ENCODE measurements around the gene LEFTY1. TPM values are rescaled to one million over a fixed set of nuclear protein-coding genes. Genes with fewer than 3 reads are reported as not detected.

Gene LEFTY1
- polyA plus RNA-seq, 1 donor, result 0.57 TPM

GRCh38 chr1:225915538-225915991 lies 26.6 kb upstream of the LEFTY1 start:
- no peak for DNase-seq (ENCODE audit: low read depth)

GRCh38 chr1:225914947-225915346 lies 26.0 kb upstream of the LEFTY1 start:
- DNase-seq (ENCODE audit: low read depth), result no peak

GRCh38 chr1:225914391-225914790 lies 25.4 kb upstream of the LEFTY1 start:
- DNase-seq (ENCODE audit: low read depth), result no peak

- no peak for DNase-seq (ENCODE audit: low read depth)
These were observed 22.5 kb upstream of the LEFTY1 start for GRCh38 chr1:225911191-225912130.

- no peak for DNase-seq (ENCODE audit: low read depth)
These were observed 20.5 kb upstream of the LEFTY1 start for GRCh38 chr1:225909477-225909876.

- DNase-seq (ENCODE audit: low read depth), result no peak
These were observed 19.8 kb upstream of the LEFTY1 start for GRCh38 chr1:225908773-225909172.

- no peak for DNase-seq (ENCODE audit: low read depth)
These were observed 19.2 kb upstream of the LEFTY1 start for GRCh38 chr1:225908013-225908640.

- no peak for DNase-seq (ENCODE audit: low read depth)
These were observed 18.4 kb upstream of the LEFTY1 start for GRCh38 chr1:225907341-225907740.

GRCh38 chr1:225906467-225906866 lies 17.5 kb upstream of the LEFTY1 start:
- DNase-seq (ENCODE audit: low read depth), result no peak

GRCh38 chr1:225903623-225904022 lies 14.7 kb upstream of the LEFTY1 start:
- DNase-seq (ENCODE audit: low read depth), result no peak

GRCh38 chr1:225899044-225899925 lies 10.3 kb upstream of the LEFTY1 start:
- DNase-seq (ENCODE audit: low read depth), result no peak

- DNase-seq (ENCODE audit: low read depth), result no peak
These were observed 8.9 kb upstream of the LEFTY1 start for GRCh38 chr1:225897595-225898514.

- no peak for DNase-seq (ENCODE audit: low read depth)
These were observed 8.1 kb upstream of the LEFTY1 start for GRCh38 chr1:225896937-225897549.

- DNase-seq (ENCODE audit: low read depth), result no peak
These were observed 7.5 kb upstream of the LEFTY1 start for GRCh38 chr1:225896494-225896893.

GRCh38 chr1:225892307-225892706 lies 3.4 kb upstream of the LEFTY1 start:
- DNase-seq (ENCODE audit: low read depth), result no peak

GRCh38 chr1:225891229-225891972 lies 2.5 kb upstream of the LEFTY1 start:
- no peak for DNase-seq (ENCODE audit: low read depth)

GRCh38 chr1:225890346-225891228 lies 1.6 kb upstream of the LEFTY1 start:
- DNase-seq (ENCODE audit: low read depth), result no peak

GRCh38 chr1:225889743-225890142 lies 797 bp upstream of the LEFTY1 start:
- no peak for DNase-seq (ENCODE audit: low read depth)

Data from forelimb muscle (tissue), 1 donor.